Panc1 (cell line): ENCODE results near the gene VAMP8. TPM values are rescaled to one million over a fixed set of nuclear protein-coding genes. Genes with fewer than 3 reads are reported as not detected.
"Not testable (repeated sequence)": the region's sequence is repeated elsewhere in the genome, so short reads cannot be mapped to it uniquely, and the experiment has no call there.

Experiments used
- ATAC-seq: fragments of 200-7000 bp; cut with Tn5 transposase; 2 replicates; pipeline ENCODE4 v1.9.1; 2020; ENCODE audit warnings: mild to moderate bottlenecking, moderate library complexity
- BruUV-seq: library from RNA; stranded (reverse); fragments of 400-500 nt; replicated peaks from 2 replicates; lab custom pipeline; 2021; lab: Mats Ljungman, UMichigan
- CTCF ChIA-PET: fragments of 300-600 bp; sonication (Branson Sonifier 250); formaldehyde crosslinking; loops from one replicate; lab custom pipeline; 2022; ENCODE audit warnings: antibody characterized with exemption; lab: Charles Lee
- POLR2A ChIA-PET: fragments of 300-600 bp; sonication (Branson Sonifier 250); formaldehyde crosslinking; loops from one replicate; lab custom pipeline; 2022; ENCODE audit warnings: antibody characterized with exemption; lab: Charles Lee
- DNase-seq: peaks from one replicate; pipeline ENCODE4 v3.0.0-alpha.2; 2010; ENCODE audit warnings: low read depth, low spot score
- H3K27ac ChIP-seq: 2 replicates; pipeline ENCODE4 v1.5.1; 2011; ENCODE audit warnings: mild to moderate bottlenecking, low read length, inconsistent platforms
- H3K27me3 ChIP-seq: fragments of 200-500 bp; sonication (Bioruptor generic); 2 replicates; pipeline ENCODE4 v1.6.0; 2014; ENCODE audit warnings: low read length, inconsistent platforms; ENCODE audit not compliant: control insufficient read depth, insufficient read depth
- H3K36me3 ChIP-seq: fragments of 200-500 bp; sonication (Bioruptor generic); 2 replicates; pipeline ENCODE4 v1.5.1; 2014; ENCODE audit warnings: inconsistent platforms, mild to moderate bottlenecking, low read length, moderate library complexity; ENCODE audit not compliant: control insufficient read depth, insufficient read depth
- H3K4me1 ChIP-seq: 2 replicates; pipeline ENCODE4 v1.5.1; 2011; ENCODE audit warnings: inconsistent platforms, mild to moderate bottlenecking, low read length, moderate library complexity; ENCODE audit not compliant: control insufficient read depth, insufficient read depth
- H3K4me3 ChIP-seq, 2 experiments: 2 replicates each; pipeline ENCODE4 v1.5.1; 2011 to 2012; ENCODE audit warnings: low read depth in 2 of 2, low read length in 2 of 2, mild to moderate bottlenecking in 2 of 2, inconsistent platforms in 1 of 2, moderate library complexity in 1 of 2
- H3K9me3 ChIP-seq: fragments of 200-500 bp; sonication (Bioruptor generic); 2 replicates; pipeline ENCODE4 v1.5.1; 2014; ENCODE audit warnings: low read depth, mild to moderate bottlenecking, inconsistent platforms, low read length, moderate library complexity; ENCODE audit not compliant: control insufficient read depth, insufficient read depth
- POLR2AphosphoS5 ChIP-seq: IDR thresholded peaks from 2 replicates; pipeline ENCODE4 v1.6.1; 2012; ENCODE audit warnings: mild to moderate bottlenecking, low read depth, low read length, moderate library complexity
- SIN3A ChIP-seq: IDR thresholded peaks from 2 replicates; pipeline ENCODE4 v1.6.1; 2012; ENCODE audit warnings: low read depth, mild to moderate bottlenecking, low read length, moderate library complexity, borderline replicate concordance; ENCODE audit not compliant: insufficient read depth
- TCF7L2 ChIP-seq: IDR thresholded peaks from 2 replicates; pipeline ENCODE4 v1.6.1; 2011; ENCODE audit warnings: mild to moderate bottlenecking, low read depth, low read length, inconsistent platforms
- in situ Hi-C: cut with HindIII; loops from 2 replicates; pipeline ENCODE4 v1.10.0; 2016; ENCODE audit warnings: low sequenced_read_pairs, low pct_unique_long_range_greater_than_20kb
- intact Hi-C: fragments of 100-400 bp; cut with micrococcal nuclease; formaldehyde crosslinking; loops from one replicate; pipeline ENCODE4 v1.10.0; 2022; ENCODE audit not compliant: unreplicated experiment
- total RNA-seq: library from RNA; stranded (reverse); gene quantifications from one replicate; pipeline ENCODE4 v1.2.1, GENCODE V29; 2021; ENCODE audit not compliant: unreplicated experiment
- TF ChIP-seq, protein P1 (sequence below): fragments of 450-650 bp; IDR thresholded peaks from 2 replicates; pipeline ENCODE4 v1.5.1; 2017; ENCODE audit warnings: mild to moderate bottlenecking
- TF ChIP-seq, protein P2 (sequence below), 2 experiments: IDR thresholded peaks; 2 replicates each; pipeline ENCODE4 v1.6.1; 2011 to 2012; ENCODE audit warnings: low read depth in 2 of 2, control low read depth in 1 of 2, low read length in 1 of 2, mild to moderate bottlenecking in 1 of 2, moderate library complexity in 1 of 2; ENCODE audit not compliant: insufficient read depth in 1 of 2

VAMP8 gene
- total RNA-seq, 1 experiment from 2014 or later = 93.2 TPM

DNA sequence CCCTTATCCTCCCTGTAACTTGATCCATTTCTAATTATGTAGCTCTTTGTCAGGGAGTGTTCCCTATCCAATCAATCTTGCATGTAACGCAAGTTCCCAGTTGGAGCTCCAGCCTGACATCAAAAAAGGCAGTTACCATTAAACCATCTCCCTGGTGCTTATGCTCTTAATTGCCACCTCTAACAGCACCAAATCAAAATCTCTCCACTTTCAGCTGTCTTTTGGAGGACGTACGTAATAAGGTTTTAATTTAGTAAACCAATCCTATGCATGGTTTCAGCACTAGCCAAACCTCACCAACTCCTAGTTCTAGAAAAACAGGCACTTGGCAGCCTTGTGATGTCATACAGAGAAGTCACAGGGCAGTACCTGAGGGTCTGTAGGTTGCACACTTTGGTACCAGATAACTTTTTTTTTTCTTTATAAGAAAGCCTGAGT is 33.1 kb upstream of the VAMP8 start:
- DNase-seq, H3K27me3 ChIP-seq, CTCF ChIA-PET, BruUV-seq, H3K9me3 ChIP-seq, ATAC-seq: not testable (repeated sequence)
- Histone ChIP-seq H3K4me3 (peak overlapping the region in 1 of 2 experiments; percentile 99; a peak in 2 of 4 replicates), H3K4me1 (peaks cover 72% of the 10 kb centered on the region), H3K27ac (peak overlapping the region; percentile 100), H3K36me3 (peaks cover 41% of the 10 kb centered on the region)
- intact Hi-C loops = loop anchor here (2.0 kb wide), 1 partner anchor 153 kb away; no protein-coding TSS in a partner anchor
- TF ChIP-seq POLR2AphosphoS5 = peak; percentile 33; the same call in 1 of the 2 replicates
- POLR2A ChIA-PET = interaction anchor here (0.7 to 2.4 kb wide), 6 partner anchors 33 to 130 kb away, joined by 3 to 6 read pairs (median 4); no protein-coding TSS in a partner anchor
- in situ Hi-C loops = loop anchor here (25.0 kb wide), 1 partner anchor 132 kb away; the partner anchor contains the start of genes CAPG and SH2D6

DNA sequence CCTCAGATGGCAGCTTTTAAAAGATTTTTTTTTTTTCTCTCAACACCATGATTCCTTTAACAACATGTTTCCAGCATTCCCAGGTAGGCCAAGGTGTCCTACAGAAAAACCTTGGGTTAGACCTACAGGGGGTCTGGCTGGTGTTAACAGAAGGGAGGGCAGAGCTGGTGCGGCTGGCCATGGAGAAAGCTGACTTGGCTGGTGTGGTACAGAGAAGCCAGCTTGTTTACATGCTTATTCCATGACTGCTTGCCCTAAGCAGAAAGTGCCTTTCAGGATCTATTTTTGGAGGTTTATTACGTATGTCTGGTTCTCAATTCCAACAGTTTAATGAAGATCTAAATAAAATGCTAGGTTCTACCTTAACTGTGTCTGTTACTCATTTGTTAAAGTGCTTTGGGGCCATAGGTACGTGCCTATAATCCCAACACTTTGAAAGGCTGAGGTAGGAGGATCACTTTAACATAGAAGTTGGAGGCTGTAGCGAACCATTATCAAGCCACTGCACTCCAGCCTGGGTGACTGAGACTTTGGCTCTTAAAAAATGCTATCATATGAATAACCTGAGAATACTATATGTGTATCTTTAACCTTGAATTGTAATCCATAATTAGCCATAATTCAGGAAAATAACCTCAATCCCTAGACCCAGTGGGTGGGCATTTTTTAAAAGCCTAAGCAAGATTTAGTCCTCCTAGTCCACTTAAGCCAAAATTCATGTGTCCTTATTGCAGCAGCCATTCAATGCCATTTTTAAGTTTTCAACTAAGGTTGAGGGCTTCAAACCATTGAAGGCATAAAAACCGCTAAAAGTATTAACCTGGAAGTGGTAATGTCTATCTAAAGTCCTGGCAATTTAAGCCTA is 32.2 kb upstream of the VAMP8 start:
- BruUV-seq, ATAC-seq, CTCF ChIA-PET, DNase-seq, H3K27me3 ChIP-seq, H3K9me3 ChIP-seq: not testable (repeated sequence)
- peak overlapping the region; percentile 100 for H3K27ac ChIP-seq
- intact Hi-C loops (loop anchor here (2.0 kb wide), 1 partner anchor 154 kb away; no protein-coding TSS in a partner anchor), in situ Hi-C loops (loop anchor here (25.0 kb wide), 1 partner anchor 133 kb away; the partner anchor contains the start of genes CAPG and SH2D6)
- POLR2A ChIA-PET = interaction anchor here (0.7 to 2.4 kb wide), 9 partner anchors 22 to 124 kb away, joined by 3 to 6 read pairs (median 5); no protein-coding TSS in a partner anchor
- TF ChIP-seq SIN3A = 0 out of 2 replicates have a peak, but pooled peaks have one; percentile 22
- peak overlapping the region in 1 of 2 experiments; percentile 99; a peak in 2 of 4 replicates for H3K4me3 ChIP-seq
- H3K4me1 ChIP-seq = peaks cover 80% of the 10 kb centered on the region
- H3K36me3 ChIP-seq = peaks cover 36% of the 10 kb centered on the region

DNA sequence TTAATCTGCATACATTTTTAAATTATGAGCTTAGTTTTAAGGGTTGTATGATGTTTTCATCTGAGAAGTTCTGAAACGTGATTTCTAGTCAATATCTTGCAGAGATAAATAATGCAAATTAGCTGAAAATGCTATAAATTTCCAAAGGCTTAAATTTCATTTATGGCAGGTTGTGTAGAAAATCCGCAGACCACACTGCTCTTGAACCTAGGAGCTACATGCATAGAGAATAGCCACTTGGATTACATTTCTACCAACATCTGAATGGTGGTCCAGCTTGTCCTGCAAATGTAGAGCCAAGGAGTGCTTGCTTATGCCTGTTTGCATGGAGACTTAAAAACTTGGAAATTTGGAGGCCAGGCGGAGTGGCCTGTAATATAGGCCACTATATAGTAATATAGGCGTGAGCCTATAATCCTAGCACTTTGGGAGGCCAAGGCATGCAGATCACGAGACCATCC is 31.6 kb upstream of the VAMP8 start:
- ChIA-PET CTCF (no interaction called here), POLR2A (interaction anchor here (0.9 to 2.4 kb wide), 6 partner anchors 23 to 124 kb away, joined by 3 to 6 read pairs (median 4); no protein-coding TSS in a partner anchor)
- intact Hi-C loops = loop anchor here (2.0 kb wide), 2 partner anchors 125 to 155 kb away; no protein-coding TSS in a partner anchor
- Histone ChIP-seq H3K27me3 (no peaks in the 10 kb centered on the region), H3K4me1 (peaks cover 85% of the 10 kb centered on the region), H3K4me3 (no peak overlapping the region), H3K9me3 (no peaks in the 10 kb centered on the region), H3K27ac (peak overlapping the region; percentile 100), H3K36me3 (peaks cover 33% of the 10 kb centered on the region)
- ATAC-seq (no peak; the same call in 1 of the 2 replicates), DNase-seq (no peak)
- TF ChIP-seq TCF7L2 (no peak), SIN3A (no peak), POLR2AphosphoS5 (no peak)
- TF ChIP-seq, protein P1, sequence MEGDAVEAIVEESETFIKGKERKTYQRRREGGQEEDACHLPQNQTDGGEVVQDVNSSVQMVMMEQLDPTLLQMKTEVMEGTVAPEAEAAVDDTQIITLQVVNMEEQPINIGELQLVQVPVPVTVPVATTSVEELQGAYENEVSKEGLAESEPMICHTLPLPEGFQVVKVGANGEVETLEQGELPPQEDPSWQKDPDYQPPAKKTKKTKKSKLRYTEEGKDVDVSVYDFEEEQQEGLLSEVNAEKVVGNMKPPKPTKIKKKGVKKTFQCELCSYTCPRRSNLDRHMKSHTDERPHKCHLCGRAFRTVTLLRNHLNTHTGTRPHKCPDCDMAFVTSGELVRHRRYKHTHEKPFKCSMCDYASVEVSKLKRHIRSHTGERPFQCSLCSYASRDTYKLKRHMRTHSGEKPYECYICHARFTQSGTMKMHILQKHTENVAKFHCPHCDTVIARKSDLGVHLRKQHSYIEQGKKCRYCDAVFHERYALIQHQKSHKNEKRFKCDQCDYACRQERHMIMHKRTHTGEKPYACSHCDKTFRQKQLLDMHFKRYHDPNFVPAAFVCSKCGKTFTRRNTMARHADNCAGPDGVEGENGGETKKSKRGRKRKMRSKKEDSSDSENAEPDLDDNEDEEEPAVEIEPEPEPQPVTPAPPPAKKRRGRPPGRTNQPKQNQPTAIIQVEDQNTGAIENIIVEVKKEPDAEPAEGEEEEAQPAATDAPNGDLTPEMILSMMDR = no peak
- TF ChIP-seq, protein P2, sequence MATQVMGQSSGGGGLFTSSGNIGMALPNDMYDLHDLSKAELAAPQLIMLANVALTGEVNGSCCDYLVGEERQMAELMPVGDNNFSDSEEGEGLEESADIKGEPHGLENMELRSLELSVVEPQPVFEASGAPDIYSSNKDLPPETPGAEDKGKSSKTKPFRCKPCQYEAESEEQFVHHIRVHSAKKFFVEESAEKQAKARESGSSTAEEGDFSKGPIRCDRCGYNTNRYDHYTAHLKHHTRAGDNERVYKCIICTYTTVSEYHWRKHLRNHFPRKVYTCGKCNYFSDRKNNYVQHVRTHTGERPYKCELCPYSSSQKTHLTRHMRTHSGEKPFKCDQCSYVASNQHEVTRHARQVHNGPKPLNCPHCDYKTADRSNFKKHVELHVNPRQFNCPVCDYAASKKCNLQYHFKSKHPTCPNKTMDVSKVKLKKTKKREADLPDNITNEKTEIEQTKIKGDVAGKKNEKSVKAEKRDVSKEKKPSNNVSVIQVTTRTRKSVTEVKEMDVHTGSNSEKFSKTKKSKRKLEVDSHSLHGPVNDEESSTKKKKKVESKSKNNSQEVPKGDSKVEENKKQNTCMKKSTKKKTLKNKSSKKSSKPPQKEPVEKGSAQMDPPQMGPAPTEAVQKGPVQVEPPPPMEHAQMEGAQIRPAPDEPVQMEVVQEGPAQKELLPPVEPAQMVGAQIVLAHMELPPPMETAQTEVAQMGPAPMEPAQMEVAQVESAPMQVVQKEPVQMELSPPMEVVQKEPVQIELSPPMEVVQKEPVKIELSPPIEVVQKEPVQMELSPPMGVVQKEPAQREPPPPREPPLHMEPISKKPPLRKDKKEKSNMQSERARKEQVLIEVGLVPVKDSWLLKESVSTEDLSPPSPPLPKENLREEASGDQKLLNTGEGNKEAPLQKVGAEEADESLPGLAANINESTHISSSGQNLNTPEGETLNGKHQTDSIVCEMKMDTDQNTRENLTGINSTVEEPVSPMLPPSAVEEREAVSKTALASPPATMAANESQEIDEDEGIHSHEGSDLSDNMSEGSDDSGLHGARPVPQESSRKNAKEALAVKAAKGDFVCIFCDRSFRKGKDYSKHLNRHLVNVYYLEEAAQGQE (IDR thresholded peaks at IDR 0.05; ENCODE audit: insufficient read depth in 1 of 2, low read depth in 2 of 2, low read length in 1 of 2) = no peak
- in situ Hi-C loops = loop anchor here (25.0 kb wide), 1 partner anchor 134 kb away; the partner anchor contains the start of genes CAPG and SH2D6
- BruUV-seq = no TSS peak
